HepG2 (cell line): ENCODE data around the gene ANKS1B. TPM values are rescaled to one million over a fixed set of nuclear protein-coding genes. Genes with fewer than 3 reads are reported as not detected.

Experiments used
- ATAC-seq: fragments of 200-7000 bp; cut with Tn5 transposase; 3 replicates; pipeline ENCODE4 v1.9.1; 2020; ENCODE audit warnings: mild to moderate bottlenecking, moderate library complexity
- BruUV-seq: library from RNA; stranded (reverse); fragments of 400-500 nt; replicated peaks from 2 replicates; lab custom pipeline; 2021; lab: Mats Ljungman, UMichigan
- CTCF ChIA-PET: fragments of 300-600 bp; formaldehyde crosslinking; extraction: SDS; loops from one replicate; lab custom pipeline; 2021; ENCODE audit warnings: low total read pairs, inconsistent platforms, low intra/inter-chr PET ratio; lab: Yijun Ruan, JAX
- POLR2A ChIA-PET: fragments of 350-600 bp; sonication (Branson Sonifier 250); formaldehyde crosslinking; loops from one replicate; lab custom pipeline; 2020; ENCODE audit warnings: antibody characterized with exemption, inconsistent platforms; lab: Yijun Ruan, JAX
- DNase-seq: peaks from one replicate; pipeline ENCODE4 v3.0.0-alpha.2; 2015; ENCODE audit warnings: low spot score
- FAIRE-seq: peaks from 3 replicates; lab custom pipeline; 2011; peaks lifted over from hg19 to GRCh38; lab: Jason Lieb, UNC
- H2AFZ ChIP-seq: one replicate; pipeline ENCODE4 v1.6.1; 2011; ENCODE audit warnings: low read length, inconsistent platforms
- H3K27ac ChIP-seq: fragments of 300-600 bp; 3 replicates; pipeline ENCODE4 v1.8.0; 2011; ENCODE audit warnings: mixed run types, mild to moderate bottlenecking, mixed read lengths, low read length, inconsistent platforms; ENCODE audit not compliant: insufficient read depth; ENCODE audit errors: extremely low read length
- H3K27me3 ChIP-seq, 2 experiments: fragments of 200-600 bp in 1 of 2; 2 replicates in 1 of 2; 3 replicates in 1 of 2; pipeline versions ENCODE4 v1.6.0 to v1.8.0; 2011; ENCODE audit warnings: low read length in 2 of 2, mild to moderate bottlenecking in 2 of 2, moderate library complexity in 2 of 2, inconsistent platforms in 1 of 2; ENCODE audit not compliant: insufficient read depth in 2 of 2, control insufficient read depth in 1 of 2
- H3K36me3 ChIP-seq, 2 experiments: fragments of 200-600 bp in 1 of 2; replicated peaks in 1 of 2; 2 replicates in 1 of 2; 3 replicates in 1 of 2; pipeline versions ENCODE4 v1.5.1 to v1.8.0; 2011; ENCODE audit warnings: low read length in 2 of 2, inconsistent platforms in 1 of 2; ENCODE audit not compliant: insufficient read depth in 2 of 2, control insufficient read depth in 1 of 2
- H3K4me1 ChIP-seq: 2 replicates; pipeline ENCODE4 v1.5.1; 2012; ENCODE audit warnings: low read length, inconsistent platforms; ENCODE audit not compliant: insufficient read depth
- H3K4me2 ChIP-seq: 2 replicates; pipeline ENCODE4 v1.6.0; 2011; ENCODE audit warnings: low read depth, low read length, inconsistent platforms
- H3K4me3 ChIP-seq, 3 experiments: fragments of 200-600 bp in 1 of 3; sonication (generic), shearing (Covaris generic) in 1 of 3; replicated peaks in 1 of 3; 2 replicates each; pipeline ENCODE4 v1.5.1; 2011 to 2016; ENCODE audit warnings: low read length in 3 of 3, inconsistent platforms in 2 of 3, low read depth in 2 of 3, mild to moderate bottlenecking in 2 of 3, control low read depth in 1 of 3, mixed read lengths in 1 of 3; ENCODE audit not compliant: insufficient read depth in 1 of 3
- H3K79me2 ChIP-seq: one replicate; pipeline ENCODE4 v1.6.1; 2011; ENCODE audit warnings: low read length, inconsistent platforms; ENCODE audit not compliant: insufficient read depth
- H3K9ac ChIP-seq: 2 replicates; pipeline ENCODE4 v1.6.0; 2011; ENCODE audit warnings: mild to moderate bottlenecking, low read depth, low read length, inconsistent platforms; ENCODE audit not compliant: insufficient read depth
- H3K9me3 ChIP-seq: 2 replicates; pipeline ENCODE4 v1.5.1; 2012; ENCODE audit warnings: mild to moderate bottlenecking, low read length
- H4K20me1 ChIP-seq: 2 replicates; pipeline ENCODE4 v1.6.0; 2011; ENCODE audit warnings: inconsistent platforms, mild to moderate bottlenecking, low read length, moderate library complexity; ENCODE audit not compliant: insufficient read depth
- ARHGAP35 ChIP-seq: sonication (generic); formaldehyde crosslinking; IDR thresholded peaks from 2 replicates; pipeline ENCODE4 v1.9.0; 2022; ENCODE audit warnings: mild to moderate bottlenecking, inconsistent platforms, moderate library complexity, missing genetic modification reagents, borderline replicate concordance
- ERF ChIP-seq: IDR thresholded peaks from 2 replicates; pipeline ENCODE4 v1.6.1; 2018; ENCODE audit warnings: missing biosample characterization, missing genetic modification reagents
- HNRNPUL1 ChIP-seq: fragments of 200-400 bp; formaldehyde crosslinking; IDR thresholded peaks from 2 replicates; pipeline ENCODE4 v1.6.1; 2017; ENCODE audit warnings: low read depth, mild to moderate bottlenecking, low read length, moderate library complexity
- NR2F2 ChIP-seq: IDR thresholded peaks from 2 replicates; pipeline ENCODE4 v1.6.1; 2012; ENCODE audit warnings: low read depth, inconsistent platforms, borderline replicate concordance
- PAX8 ChIP-seq: sonication (generic); formaldehyde crosslinking; IDR thresholded peaks from 2 replicates; pipeline ENCODE4 v1.8.0; 2022; ENCODE audit warnings: mild to moderate bottlenecking, missing genetic modification reagents, borderline replicate concordance
- U2AF2 ChIP-seq: fragments of 200-400 bp; formaldehyde crosslinking; IDR thresholded peaks from 2 replicates; pipeline ENCODE4 v1.6.1; 2017; ENCODE audit warnings: low read depth, mild to moderate bottlenecking, low read length
- ZBTB49 ChIP-seq: sonication (generic); formaldehyde crosslinking; IDR thresholded peaks from 2 replicates; pipeline ENCODE4 v1.4.0; 2020; ENCODE audit warnings: missing genetic modification reagents, borderline replicate concordance
- ZNF264 ChIP-seq: sonication (generic); formaldehyde crosslinking; IDR thresholded peaks from 2 replicates; pipeline ENCODE4 v1.4.0; 2020; ENCODE audit warnings: missing genetic modification reagents
- ZNF281 ChIP-seq: sonication (generic); formaldehyde crosslinking; IDR thresholded peaks from 2 replicates; pipeline ENCODE4 v1.4.0; 2020; ENCODE audit warnings: missing genetic modification reagents, borderline replicate concordance
- ZNF501 ChIP-seq: sonication (generic); formaldehyde crosslinking; IDR thresholded peaks from 2 replicates; pipeline ENCODE4 v1.5.1; 2020; ENCODE audit warnings: mild to moderate bottlenecking, moderate library complexity, missing genetic modification reagents
- ZNF709 ChIP-seq: sonication (generic); formaldehyde crosslinking; IDR thresholded peaks from 2 replicates; pipeline ENCODE4 v1.5.0; 2020; ENCODE audit warnings: mild to moderate bottlenecking, missing genetic modification reagents
- ZNF777 ChIP-seq: sonication (generic); formaldehyde crosslinking; IDR thresholded peaks from 2 replicates; pipeline ENCODE4 v1.4.0; 2020; ENCODE audit warnings: missing genetic modification reagents
- WGBS: methylation state at CpG from one replicate; pipeline ENCODE4 v1.1.6; 2017; ENCODE audit warnings: low lambda C conversion rate; 5-methylcytosine and 5-hydroxymethylcytosine counted together
- in situ Hi-C: cut with HindIII; loops from 2 replicates; pipeline ENCODE4 v1.10.0; 2017; ENCODE audit warnings: low pct_unique_long_range_greater_than_20kb; ENCODE audit not compliant: extremely low pct_ligation_motif_present
- intact Hi-C: fragments of 100-400 bp; cut with micrococcal nuclease; formaldehyde crosslinking; loops from one replicate; pipeline ENCODE4 v1.10.0; 2022; ENCODE audit not compliant: unreplicated experiment
- polyA plus RNA-seq, 8 experiments: library from polyadenylated mRNA; depleted of rRNA in 3 of 8; stranded (reverse) in 7 of 8; unstranded in 1 of 8; fragments of >200 nt; fragmentation: Illumina TruSeq in 4 of 8; extraction: Trizol in 4 of 8; gene quantifications; 2 replicates each; pipeline versions ENCODE4 v1.2.1 to v1.2.3, GENCODE V29; 2011 to 2016; ENCODE audit warnings: low read depth in 4 of 8, missing spikeins in 1 of 8, mixed read lengths in 1 of 8; ENCODE audit not compliant: insufficient read depth in 1 of 8
- total RNA-seq, 5 experiments: library from RNA; depleted of rRNA; stranded (reverse); fragments of >200 nt; fragmentation: Illumina TruSeq; extraction: Trizol; gene quantifications; 2 replicates each; pipeline ENCODE4 v1.2.3, GENCODE V29; 2016; ENCODE audit warnings: low read depth in 1 of 5
- TF ChIP-seq, protein P1 (sequence below): sonication (generic); formaldehyde crosslinking; IDR thresholded peaks from 2 replicates; pipeline ENCODE4 v1.4.0; 2020; ENCODE audit warnings: mild to moderate bottlenecking, missing genetic modification reagents
- TF ChIP-seq, protein P2 (sequence below): sonication (generic); formaldehyde crosslinking; IDR thresholded peaks from 2 replicates; pipeline ENCODE4 v1.4.0; 2020; ENCODE audit warnings: missing genetic modification reagents

Gene ANKS1B
- total and polyA plus RNA-seq, 2 of the 13 experiments (the other 11 are each of a cell fraction or from before 2014, with no cell fraction given), result 0.15 TPM; not detected in 1

GRCh38 chr12:99442758-99443157 is 542.0 kb downstream of the ANKS1B start:
- no peak overlapping the region for H3K9ac ChIP-seq
- in situ Hi-C loops, result no loop called here
- H3K27ac ChIP-seq, result no peak overlapping the region
- ATAC-seq (no peak), DNase-seq (no peak), FAIRE-seq (no peak)
- H4K20me1 ChIP-seq, result no peaks in the 10 kb centered on the region
- no peaks in the 10 kb centered on the region for H3K4me1 ChIP-seq
- no peak overlapping the region for H3K4me2 ChIP-seq
- BruUV-seq, result no TSS peak
- ChIA-PET CTCF (no interaction called here), POLR2A (no interaction called here)
- no peaks in the 10 kb centered on the region for H3K27me3 ChIP-seq
- no peak overlapping the region for H3K4me3 ChIP-seq
- H3K9me3 ChIP-seq, result no peaks in the 10 kb centered on the region
- 3% methylated on average over 3 of the region's 3 CpGs for WGBS
- no peaks in the 10 kb centered on the region for H3K36me3 ChIP-seq
- H2AFZ ChIP-seq, result no peak overlapping the region
- H3K79me2 ChIP-seq, result no peaks in the 10 kb centered on the region
- intact Hi-C loops, result no loop called here
- no peak for TF ChIP-seq U2AF2
- TF ChIP-seq, protein P1, sequence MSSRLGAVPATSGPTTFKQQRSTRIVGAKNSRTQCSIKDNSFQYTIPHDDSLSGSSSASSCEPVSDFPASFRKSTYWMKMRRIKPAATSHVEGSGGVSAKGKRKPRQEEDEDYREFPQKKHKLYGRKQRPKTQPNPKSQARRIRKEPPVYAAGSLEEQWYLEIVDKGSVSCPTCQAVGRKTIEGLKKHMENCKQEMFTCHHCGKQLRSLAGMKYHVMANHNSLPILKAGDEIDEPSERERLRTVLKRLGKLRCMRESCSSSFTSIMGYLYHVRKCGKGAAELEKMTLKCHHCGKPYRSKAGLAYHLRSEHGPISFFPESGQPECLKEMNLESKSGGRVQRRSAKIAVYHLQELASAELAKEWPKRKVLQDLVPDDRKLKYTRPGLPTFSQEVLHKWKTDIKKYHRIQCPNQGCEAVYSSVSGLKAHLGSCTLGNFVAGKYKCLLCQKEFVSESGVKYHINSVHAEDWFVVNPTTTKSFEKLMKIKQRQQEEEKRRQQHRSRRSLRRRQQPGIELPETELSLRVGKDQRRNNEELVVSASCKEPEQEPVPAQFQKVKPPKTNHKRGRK, result no peak
- TF ChIP-seq ZNF501 (CRISPR knock-in tag), result no peak
- no peak for TF ChIP-seq NR2F2
- no peak for TF ChIP-seq ZNF777 (CRISPR knock-in tag)
- TF ChIP-seq ZBTB49 (CRISPR knock-in tag), result no peak
- no peak for TF ChIP-seq HNRNPUL1
- TF ChIP-seq ZNF709, result no peak
- TF ChIP-seq ARHGAP35 (CRISPR knock-in tag), result no peak
- TF ChIP-seq, protein P2, sequence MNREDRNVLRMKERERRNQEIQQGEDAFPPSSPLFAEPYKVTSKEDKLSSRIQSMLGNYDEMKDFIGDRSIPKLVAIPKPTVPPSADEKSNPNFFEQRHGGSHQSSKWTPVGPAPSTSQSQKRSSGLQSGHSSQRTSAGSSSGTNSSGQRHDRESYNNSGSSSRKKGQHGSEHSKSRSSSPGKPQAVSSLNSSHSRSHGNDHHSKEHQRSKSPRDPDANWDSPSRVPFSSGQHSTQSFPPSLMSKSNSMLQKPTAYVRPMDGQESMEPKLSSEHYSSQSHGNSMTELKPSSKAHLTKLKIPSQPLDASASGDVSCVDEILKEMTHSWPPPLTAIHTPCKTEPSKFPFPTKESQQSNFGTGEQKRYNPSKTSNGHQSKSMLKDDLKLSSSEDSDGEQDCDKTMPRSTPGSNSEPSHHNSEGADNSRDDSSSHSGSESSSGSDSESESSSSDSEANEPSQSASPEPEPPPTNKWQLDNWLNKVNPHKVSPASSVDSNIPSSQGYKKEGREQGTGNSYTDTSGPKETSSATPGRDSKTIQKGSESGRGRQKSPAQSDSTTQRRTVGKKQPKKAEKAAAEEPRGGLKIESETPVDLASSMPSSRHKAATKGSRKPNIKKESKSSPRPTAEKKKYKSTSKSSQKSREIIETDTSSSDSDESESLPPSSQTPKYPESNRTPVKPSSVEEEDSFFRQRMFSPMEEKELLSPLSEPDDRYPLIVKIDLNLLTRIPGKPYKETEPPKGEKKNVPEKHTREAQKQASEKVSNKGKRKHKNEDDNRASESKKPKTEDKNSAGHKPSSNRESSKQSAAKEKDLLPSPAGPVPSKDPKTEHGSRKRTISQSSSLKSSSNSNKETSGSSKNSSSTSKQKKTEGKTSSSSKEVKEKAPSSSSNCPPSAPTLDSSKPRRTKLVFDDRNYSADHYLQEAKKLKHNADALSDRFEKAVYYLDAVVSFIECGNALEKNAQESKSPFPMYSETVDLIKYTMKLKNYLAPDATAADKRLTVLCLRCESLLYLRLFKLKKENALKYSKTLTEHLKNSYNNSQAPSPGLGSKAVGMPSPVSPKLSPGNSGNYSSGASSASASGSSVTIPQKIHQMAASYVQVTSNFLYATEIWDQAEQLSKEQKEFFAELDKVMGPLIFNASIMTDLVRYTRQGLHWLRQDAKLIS, result no peak
- no peak for TF ChIP-seq ERF (CRISPR knock-in tag)
- TF ChIP-seq ZNF264 (CRISPR knock-in tag), result no peak
- no peak for TF ChIP-seq PAX8 (CRISPR knock-in tag)
- no peak for TF ChIP-seq ZNF281 (CRISPR knock-in tag)
